CD8-positive, alpha-beta memory T cell (primary cell): ENCODE results near the gene SVIL. TPM values are rescaled to one million over a fixed set of nuclear protein-coding genes. Genes with fewer than 3 reads are reported as not detected.
"Not testable (repeated sequence)": the region's sequence is repeated elsewhere in the genome, so short reads cannot be mapped to it uniquely, and the experiment has no call there.

Source experiments
- CTCF ChIA-PET: fragments of 350-600 bp; sonication (Branson Sonifier 250); formaldehyde crosslinking; loops from one replicate; lab custom pipeline; 2021; ENCODE audit warnings: antibody characterized with exemption; lab: Charles Lee
- POLR2A ChIA-PET: fragments of 350-600 bp; sonication (Branson Sonifier 250); formaldehyde crosslinking; loops from one replicate; lab custom pipeline; 2021; ENCODE audit warnings: antibody characterized with exemption; lab: Charles Lee
- DNase-seq, 5 donors: peaks; one replicate each; pipeline versions ENCODE4 v3.0.0 to v3.0.0-alpha.2; 2020 to 2022; ENCODE audit warnings: mixed read lengths in 1 of 5
- H3K27ac ChIP-seq: one replicate; pipeline ENCODE4 v1.7.0; 2013; ENCODE audit warnings: low read depth, mild to moderate bottlenecking, low read length, moderate library complexity
- H3K27me3 ChIP-seq: 2 replicates; pipeline ENCODE4 v1.7.0; 2013; ENCODE audit warnings: low read length, mild to moderate bottlenecking; ENCODE audit not compliant: insufficient read depth, poor library complexity, severe bottlenecking
- H3K36me3 ChIP-seq: 2 replicates; pipeline ENCODE4 v1.7.0; 2013; ENCODE audit warnings: mild to moderate bottlenecking, low read length, moderate library complexity; ENCODE audit not compliant: insufficient read depth
- H3K4me1 ChIP-seq: 2 replicates; pipeline ENCODE4 v1.7.0; 2013; ENCODE audit warnings: mild to moderate bottlenecking, low read length, moderate library complexity; ENCODE audit not compliant: insufficient read depth
- H3K4me3 ChIP-seq: 2 replicates; pipeline ENCODE4 v1.7.0; 2013; ENCODE audit warnings: mild to moderate bottlenecking, low read length
- H3K9me3 ChIP-seq: 2 replicates; pipeline ENCODE4 v1.7.0; 2013; ENCODE audit warnings: mild to moderate bottlenecking, low read length
- H3K27ac Mint-ChIP-seq, 8 donors: one replicate each; pipeline ENCODE4 v1.8.0; 2020 to 2021; ENCODE audit warnings: mixed read lengths in 8 of 8, mild to moderate bottlenecking in 6 of 8, inconsistent platforms in 3 of 8, moderate library complexity in 3 of 8
- H3K27me3 Mint-ChIP-seq, 2 donors: one replicate each; pipeline ENCODE4 v1.8.0; 2020 to 2021; ENCODE audit warnings: mixed read lengths in 2 of 2, mild to moderate bottlenecking in 1 of 2, moderate library complexity in 1 of 2
- H3K36me3 Mint-ChIP-seq, 3 donors: one replicate each; pipeline ENCODE4 v1.8.0; 2020 to 2021; ENCODE audit warnings: mixed read lengths in 3 of 3, inconsistent platforms in 1 of 3, mild to moderate bottlenecking in 1 of 3
- H3K4me1 Mint-ChIP-seq, 3 donors: one replicate each; pipeline ENCODE4 v1.8.0; 2020 to 2021; ENCODE audit warnings: mixed read lengths in 3 of 3, inconsistent platforms in 1 of 3, mild to moderate bottlenecking in 1 of 3
- H3K4me3 Mint-ChIP-seq, 7 donors: one replicate each; pipeline ENCODE4 v1.8.0; 2020 to 2021; ENCODE audit warnings: mixed read lengths in 7 of 7, mild to moderate bottlenecking in 6 of 7, moderate library complexity in 4 of 7, inconsistent platforms in 2 of 7
- H3K9me3 Mint-ChIP-seq, 5 donors: one replicate each; pipeline ENCODE4 v1.8.0; 2020 to 2022; ENCODE audit warnings: mixed read lengths in 5 of 5, mild to moderate bottlenecking in 3 of 5, moderate library complexity in 2 of 5, inconsistent platforms in 1 of 5
- polyA plus RNA-seq: library from polyadenylated mRNA; unstranded; fragments of 300-500 nt; fragmentation: Illumina TruSeq; gene quantifications from one replicate; pipeline ENCODE4 v1.2.3, GENCODE V29; 2021
- total RNA-seq, 2 experiments: library from RNA; stranded (reverse); gene quantifications; one replicate each; pipeline ENCODE4 v1.2.3, GENCODE V29; 2021

SVIL gene
- total and polyA plus RNA-seq, 3 experiments from 2014 or later = 4.2 to 9.2 (median 5.9) TPM

DNA sequence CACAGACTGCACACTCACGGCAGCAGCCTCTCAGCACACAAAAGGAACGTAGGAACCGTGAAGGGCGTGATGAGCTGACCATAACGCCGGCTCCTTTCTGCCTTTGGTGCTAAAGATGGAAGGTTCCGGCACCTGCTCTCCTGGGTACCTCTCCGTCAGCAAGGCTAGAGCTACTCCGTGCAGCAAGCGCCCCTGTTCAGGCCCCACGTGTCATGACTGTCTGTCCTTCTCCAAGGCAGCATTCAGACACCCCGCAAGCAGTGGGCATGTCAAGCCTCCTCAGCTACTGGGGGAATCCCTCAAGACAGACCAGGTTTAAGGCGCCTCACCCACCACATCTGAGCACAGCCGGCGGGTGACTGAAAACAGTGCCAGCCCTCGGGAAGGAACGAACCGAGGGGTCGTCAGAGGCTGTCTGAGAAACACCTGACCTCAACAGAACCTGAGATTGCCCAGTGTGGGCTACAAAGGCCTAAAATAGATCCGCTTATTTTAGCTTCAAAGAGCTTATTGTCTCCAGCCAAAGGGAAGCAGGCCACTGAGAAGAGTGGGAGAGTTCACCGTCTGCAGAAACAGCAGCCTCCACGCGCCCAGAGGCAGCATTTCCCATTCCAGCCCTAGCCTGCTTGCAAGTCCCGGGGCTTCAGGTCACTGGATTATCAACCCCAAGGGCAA lies 124.2 kb downstream of the SVIL start:
- H3K4me1 ChIP-seq, H3K9me3 ChIP-seq, H3K4me3 Mint-ChIP-seq, POLR2A ChIA-PET, CTCF ChIA-PET, H3K27me3 ChIP-seq, H3K9me3 Mint-ChIP-seq, H3K4me3 ChIP-seq, H3K4me1 Mint-ChIP-seq, DNase-seq, H3K27ac Mint-ChIP-seq, H3K27me3 Mint-ChIP-seq, H3K36me3 ChIP-seq, H3K27ac ChIP-seq: not testable (repeated sequence)
- peaks cover 3 to 12% (median 5%) of the 10 kb centered on the region in 3 donors for H3K36me3 Mint-ChIP-seq

GRCh38 chr10:29508554-29509244 lies 126.1 kb downstream of the SVIL start:
- no peak for DNase-seq
- Mint-ChIP-seq H3K36me3 (peaks cover 5 to 16% (median 10%) of the 10 kb centered on the region in 3 donors), H3K27ac (peak overlapping the region in 1 of 8 donors; percentile 85), H3K4me3 (no peak overlapping the region), H3K4me1 (no peaks in the 10 kb centered on the region), H3K9me3 (no peaks in the 10 kb centered on the region), H3K27me3 (no peaks in the 10 kb centered on the region)
- Histone ChIP-seq H3K36me3 (no peaks in the 10 kb centered on the region), H3K4me1 (no peaks in the 10 kb centered on the region), H3K4me3 (no peak overlapping the region), H3K27ac (no peak overlapping the region), H3K9me3 (no peaks in the 10 kb centered on the region), H3K27me3 (no peaks in the 10 kb centered on the region)
- ChIA-PET POLR2A (no interaction called here), CTCF (no interaction called here)

DNA sequence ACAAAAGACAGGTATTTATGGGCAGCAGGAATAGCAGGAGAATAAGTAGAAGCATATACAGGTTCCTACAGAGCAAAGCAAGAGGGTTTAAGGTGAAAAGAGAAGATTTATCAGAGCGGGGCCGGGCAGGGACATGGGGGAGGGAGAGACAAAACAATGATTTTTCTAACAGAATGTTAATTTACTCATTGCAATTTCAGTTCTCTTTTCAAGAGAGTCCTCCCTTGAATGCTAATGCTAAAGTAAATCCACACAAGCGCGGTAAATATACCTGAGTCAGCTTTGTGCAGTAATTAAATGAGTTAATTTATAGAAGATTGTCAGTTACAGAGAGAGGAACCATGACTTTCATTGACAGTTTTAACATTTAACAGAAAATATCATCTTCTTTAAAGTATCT lies 127.0 kb downstream of the SVIL start:
- H3K4me3 Mint-ChIP-seq, H3K9me3 Mint-ChIP-seq, H3K4me1 ChIP-seq, CTCF ChIA-PET, H3K9me3 ChIP-seq, H3K27ac ChIP-seq, H3K27ac Mint-ChIP-seq, DNase-seq, H3K4me3 ChIP-seq, H3K4me1 Mint-ChIP-seq, H3K27me3 Mint-ChIP-seq, H3K36me3 ChIP-seq, H3K27me3 ChIP-seq, POLR2A ChIA-PET: not testable (repeated sequence)
- peaks cover 2 to 15% (median 10%) of the 10 kb centered on the region in 3 donors for H3K36me3 Mint-ChIP-seq

DNA sequence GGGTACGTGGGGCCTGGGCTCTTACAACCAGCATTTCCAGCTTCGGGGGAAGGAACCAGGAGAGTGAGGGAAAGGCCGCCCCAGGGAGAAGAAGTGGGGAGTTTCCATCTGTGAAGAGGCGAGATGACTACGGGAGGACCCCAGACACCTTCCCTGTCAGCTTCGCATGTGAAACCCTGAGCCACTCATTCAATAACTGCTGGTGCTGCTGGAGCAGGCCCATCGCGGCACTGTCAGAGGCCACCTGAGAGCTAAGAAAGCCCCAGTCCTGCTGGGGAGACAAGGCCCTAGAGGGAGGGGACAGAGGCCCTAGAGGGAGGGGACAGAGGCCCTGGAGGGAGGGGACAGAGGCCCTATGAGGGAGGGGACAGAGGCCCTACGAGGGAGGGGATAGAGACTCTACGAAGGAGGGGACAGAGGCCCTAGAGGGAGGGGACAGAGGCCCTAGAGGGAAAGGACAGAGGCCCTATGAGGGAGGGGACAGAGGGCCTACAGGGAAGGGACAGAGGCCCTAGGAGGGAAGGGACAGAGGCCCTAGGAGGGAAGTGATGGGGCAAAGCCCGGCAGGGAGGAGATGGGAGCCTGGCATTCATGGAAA lies 128.3 kb downstream of the SVIL start:
- H3K27me3 ChIP-seq, H3K4me3 ChIP-seq, H3K27ac ChIP-seq, H3K9me3 ChIP-seq, POLR2A ChIA-PET, H3K4me1 ChIP-seq, DNase-seq, H3K4me1 Mint-ChIP-seq, H3K27ac Mint-ChIP-seq, H3K36me3 ChIP-seq, H3K4me3 Mint-ChIP-seq, H3K9me3 Mint-ChIP-seq, H3K27me3 Mint-ChIP-seq: not testable (repeated sequence)
- H3K36me3 Mint-ChIP-seq = peaks cover 0 to 12% (median 10%) of the 10 kb centered on the region in 3 donors
- CTCF ChIA-PET = interaction anchor here (0.8 kb wide), 1 partner anchor 10 kb away, joined by 3 read pairs; no protein-coding TSS in a partner anchor

GRCh38 chr10:29502351-29502750 lies 132.4 kb downstream of the SVIL start:
- Mint-ChIP-seq H3K36me3 (peaks cover 0 to 15% (median 11%) of the 10 kb centered on the region in 3 donors), H3K4me3 (no peak overlapping the region), H3K27me3 (no peaks in the 10 kb centered on the region), H3K27ac (no peak overlapping the region), H3K9me3 (no peaks in the 10 kb centered on the region), H3K4me1 (no peaks in the 10 kb centered on the region)
- H3K27me3 ChIP-seq = no peaks in the 10 kb centered on the region
- H3K27ac ChIP-seq = no peak overlapping the region
- no peak overlapping the region for H3K4me3 ChIP-seq
- CTCF ChIA-PET = interaction anchor here (1.8 kb wide), 1 partner anchor 11 kb away, joined by 4 read pairs; no protein-coding TSS in a partner anchor
- H3K4me1 ChIP-seq = no peaks in the 10 kb centered on the region
- POLR2A ChIA-PET = interaction anchor here (0.7 kb wide), 1 partner anchor 36 kb away, joined by 3 read pairs; no protein-coding TSS in a partner anchor
- DNase-seq = no peak
- no peaks in the 10 kb centered on the region for H3K9me3 ChIP-seq
- no peaks in the 10 kb centered on the region for H3K36me3 ChIP-seq

GRCh38 chr10:29501692-29502091 lies 133.1 kb downstream of the SVIL start:
- Mint-ChIP-seq H3K36me3 (peaks cover 0 to 15% (median 11%) of the 10 kb centered on the region in 3 donors), H3K9me3 (no peaks in the 10 kb centered on the region), H3K4me3 (no peak overlapping the region), H3K27ac (no peak overlapping the region), H3K4me1 (peaks cover 0 to under 1% (median 0%) of the 10 kb centered on the region in 3 donors), H3K27me3 (no peaks in the 10 kb centered on the region)
- DNase-seq = no peak
- Histone ChIP-seq H3K4me3 (no peak overlapping the region), H3K4me1 (no peaks in the 10 kb centered on the region), H3K9me3 (no peaks in the 10 kb centered on the region), H3K36me3 (no peaks in the 10 kb centered on the region), H3K27me3 (no peaks in the 10 kb centered on the region), H3K27ac (no peak overlapping the region)
- CTCF ChIA-PET = interaction anchor here (1.8 kb wide), 1 partner anchor 12 kb away, joined by 4 read pairs; no protein-coding TSS in a partner anchor
- POLR2A ChIA-PET = no interaction called here

DNA sequence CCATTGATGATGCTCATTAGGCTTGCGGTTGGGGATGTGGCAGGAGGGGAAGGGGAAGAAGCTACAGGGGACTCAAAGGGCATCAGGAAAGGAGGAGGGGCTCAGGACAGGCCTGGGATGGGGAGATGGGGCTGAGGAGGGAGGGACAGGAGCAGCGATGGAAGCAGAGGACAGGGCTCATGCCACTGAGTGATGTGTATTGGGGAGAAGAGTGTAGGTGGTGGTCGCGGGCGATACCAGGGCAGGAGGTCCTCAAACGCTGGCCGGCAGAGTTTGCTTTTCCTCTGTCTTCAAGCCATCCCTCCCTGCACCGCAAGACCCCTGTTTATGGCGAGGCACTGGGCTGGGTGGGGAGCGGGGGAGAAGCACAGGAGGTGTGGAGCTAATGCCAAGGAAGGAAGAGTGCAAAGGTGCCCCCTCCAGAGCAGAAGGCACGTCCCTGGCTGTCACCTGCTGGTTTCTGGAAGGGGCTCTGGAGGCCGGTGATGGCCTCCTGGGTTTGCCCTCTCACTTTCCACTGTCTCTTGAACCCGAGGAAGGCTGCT lies 134.7 kb downstream of the SVIL start:
- no peak for DNase-seq
- H3K27ac Mint-ChIP-seq = peak overlapping the region in 1 of 8 donors; percentile 37

More for the DNA sequence above, 134.7 kb downstream of the SVIL start:
- no peaks in the 10 kb centered on the region for H3K36me3 ChIP-seq
- POLR2A ChIA-PET = no interaction called here
- H3K9me3 ChIP-seq = no peaks in the 10 kb centered on the region
- no peak overlapping the region for H3K4me3 ChIP-seq
- no peaks in the 10 kb centered on the region for H3K27me3 ChIP-seq
- no peak overlapping the region for H3K27ac ChIP-seq
- CTCF ChIA-PET = no interaction called here
- Mint-ChIP-seq H3K4me3 (no peak overlapping the region), H3K9me3 (no peaks in the 10 kb centered on the region), H3K4me1 (peaks cover 0 to 5% (median 5%) of the 10 kb centered on the region in 3 donors), H3K36me3 (peaks cover 0 to 15% (median 11%) of the 10 kb centered on the region in 3 donors), H3K27me3 (no peaks in the 10 kb centered on the region)
- H3K4me1 ChIP-seq = no peaks in the 10 kb centered on the region
